ENCODE results near the gene ABLIM2.
A peak's percentile ranks its signal among the peaks of the same experiment; 100 is the strongest.

The ABLIM2 gene

DNA sequence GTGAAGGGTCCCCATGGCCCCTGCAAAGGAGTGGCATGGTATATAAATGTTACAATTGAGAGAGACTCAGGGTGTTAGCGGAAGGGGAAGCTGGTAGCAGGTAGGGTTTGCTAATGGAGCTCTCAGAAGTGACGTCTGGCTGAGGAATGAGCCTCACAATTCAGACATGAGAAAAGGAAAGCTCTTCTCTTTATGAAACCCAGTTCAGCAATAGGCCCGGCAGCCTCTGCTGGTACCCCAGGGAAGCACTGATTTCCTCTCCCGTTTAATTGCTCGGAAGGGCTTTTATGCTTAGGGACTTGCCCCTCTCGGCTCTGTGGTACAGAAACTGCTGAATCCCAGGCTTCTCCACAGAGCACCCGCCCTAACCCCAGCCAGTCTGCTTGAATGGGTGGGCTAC is 199.5 kb downstream of the ABLIM2 start (continued):
- TF ChIP-seq, protein P1, sequence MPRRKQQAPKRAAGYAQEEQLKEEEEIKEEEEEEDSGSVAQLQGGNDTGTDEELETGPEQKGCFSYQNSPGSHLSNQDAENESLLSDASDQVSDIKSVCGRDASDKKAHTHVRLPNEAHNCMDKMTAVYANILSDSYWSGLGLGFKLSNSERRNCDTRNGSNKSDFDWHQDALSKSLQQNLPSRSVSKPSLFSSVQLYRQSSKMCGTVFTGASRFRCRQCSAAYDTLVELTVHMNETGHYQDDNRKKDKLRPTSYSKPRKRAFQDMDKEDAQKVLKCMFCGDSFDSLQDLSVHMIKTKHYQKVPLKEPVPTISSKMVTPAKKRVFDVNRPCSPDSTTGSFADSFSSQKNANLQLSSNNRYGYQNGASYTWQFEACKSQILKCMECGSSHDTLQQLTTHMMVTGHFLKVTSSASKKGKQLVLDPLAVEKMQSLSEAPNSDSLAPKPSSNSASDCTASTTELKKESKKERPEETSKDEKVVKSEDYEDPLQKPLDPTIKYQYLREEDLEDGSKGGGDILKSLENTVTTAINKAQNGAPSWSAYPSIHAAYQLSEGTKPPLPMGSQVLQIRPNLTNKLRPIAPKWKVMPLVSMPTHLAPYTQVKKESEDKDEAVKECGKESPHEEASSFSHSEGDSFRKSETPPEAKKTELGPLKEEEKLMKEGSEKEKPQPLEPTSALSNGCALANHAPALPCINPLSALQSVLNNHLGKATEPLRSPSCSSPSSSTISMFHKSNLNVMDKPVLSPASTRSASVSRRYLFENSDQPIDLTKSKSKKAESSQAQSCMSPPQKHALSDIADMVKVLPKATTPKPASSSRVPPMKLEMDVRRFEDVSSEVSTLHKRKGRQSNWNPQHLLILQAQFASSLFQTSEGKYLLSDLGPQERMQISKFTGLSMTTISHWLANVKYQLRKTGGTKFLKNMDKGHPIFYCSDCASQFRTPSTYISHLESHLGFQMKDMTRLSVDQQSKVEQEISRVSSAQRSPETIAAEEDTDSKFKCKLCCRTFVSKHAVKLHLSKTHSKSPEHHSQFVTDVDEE (CRISPR knock-in tag; IDR thresholded peaks at IDR 0.05): no peak
- TF ChIP-seq ZNF70 (CRISPR knock-in tag; IDR thresholded peaks at IDR 0.05) (no peak), SNAI2 (CRISPR knock-in tag; IDR thresholded peaks at IDR 0.05) (no peak)
- TF ChIP-seq, protein P2, sequence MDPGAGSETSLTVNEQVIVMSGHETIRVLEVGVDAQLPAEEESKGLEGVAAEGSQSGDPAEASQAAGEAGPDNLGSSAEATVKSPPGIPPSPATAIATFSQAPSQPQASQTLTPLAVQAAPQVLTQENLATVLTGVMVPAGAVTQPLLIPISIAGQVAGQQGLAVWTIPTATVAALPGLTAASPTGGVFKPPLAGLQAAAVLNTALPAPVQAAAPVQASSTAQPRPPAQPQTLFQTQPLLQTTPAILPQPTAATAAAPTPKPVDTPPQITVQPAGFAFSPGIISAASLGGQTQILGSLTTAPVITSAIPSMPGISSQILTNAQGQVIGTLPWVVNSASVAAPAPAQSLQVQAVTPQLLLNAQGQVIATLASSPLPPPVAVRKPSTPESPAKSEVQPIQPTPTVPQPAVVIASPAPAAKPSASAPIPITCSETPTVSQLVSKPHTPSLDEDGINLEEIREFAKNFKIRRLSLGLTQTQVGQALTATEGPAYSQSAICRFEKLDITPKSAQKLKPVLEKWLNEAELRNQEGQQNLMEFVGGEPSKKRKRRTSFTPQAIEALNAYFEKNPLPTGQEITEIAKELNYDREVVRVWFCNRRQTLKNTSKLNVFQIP (CRISPR knock-in tag; IDR thresholded peaks at IDR 0.05; ENCODE audit: borderline replicate concordance, low read depth): no peak
- TF ChIP-seq, protein P3, sequence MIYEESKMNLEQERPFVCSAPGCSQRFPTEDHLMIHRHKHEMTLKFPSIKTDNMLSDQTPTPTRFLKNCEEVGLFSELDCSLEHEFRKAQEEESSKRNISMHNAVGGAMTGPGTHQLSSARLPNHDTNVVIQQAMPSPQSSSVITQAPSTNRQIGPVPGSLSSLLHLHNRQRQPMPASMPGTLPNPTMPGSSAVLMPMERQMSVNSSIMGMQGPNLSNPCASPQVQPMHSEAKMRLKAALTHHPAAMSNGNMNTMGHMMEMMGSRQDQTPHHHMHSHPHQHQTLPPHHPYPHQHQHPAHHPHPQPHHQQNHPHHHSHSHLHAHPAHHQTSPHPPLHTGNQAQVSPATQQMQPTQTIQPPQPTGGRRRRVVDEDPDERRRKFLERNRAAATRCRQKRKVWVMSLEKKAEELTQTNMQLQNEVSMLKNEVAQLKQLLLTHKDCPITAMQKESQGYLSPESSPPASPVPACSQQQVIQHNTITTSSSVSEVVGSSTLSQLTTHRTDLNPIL (CRISPR knock-in tag; IDR thresholded peaks at IDR 0.05; ENCODE audit: low read depth): no peak

DNA sequence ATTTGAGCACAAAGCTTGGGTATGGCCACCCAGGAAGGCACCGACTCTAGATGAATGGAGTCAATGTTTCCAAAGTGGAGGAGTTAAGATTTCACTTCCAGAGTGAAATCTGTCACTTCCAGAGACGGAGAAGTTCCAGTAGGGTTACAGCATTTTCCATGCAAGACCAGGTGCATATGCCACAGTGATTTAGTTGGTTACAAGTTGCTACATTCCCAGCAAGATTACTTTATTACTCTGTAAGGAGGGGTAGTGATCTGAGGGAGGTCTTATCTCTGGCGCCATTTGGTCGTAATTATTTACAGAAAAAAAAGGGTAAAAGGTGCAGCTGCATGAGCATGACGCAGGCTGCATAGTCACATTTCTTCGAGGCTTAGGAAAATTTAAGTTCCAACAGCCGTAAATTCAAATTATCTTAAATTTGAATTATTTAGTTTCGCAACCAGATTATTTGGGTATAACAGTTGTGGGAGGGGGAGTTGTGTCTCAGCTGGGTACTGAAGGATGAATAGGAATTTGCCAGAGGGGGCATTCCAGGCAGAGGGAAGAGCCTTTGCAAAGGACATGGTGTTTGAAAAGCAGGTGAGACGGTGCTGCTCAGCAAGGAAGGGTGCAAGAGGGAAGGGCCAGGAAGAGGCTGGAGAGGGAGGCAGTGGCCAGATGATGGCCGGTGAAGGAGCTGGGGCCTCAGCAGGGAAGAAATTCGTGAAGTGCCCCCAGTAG is 201.5 kb downstream of the ABLIM2 start:
- no peak for TF ChIP-seq PPARA (CRISPR knock-in tag; IDR thresholded peaks at IDR 0.05; ENCODE audit: borderline replicate concordance)
- no peak for TF ChIP-seq ZNF565 (CRISPR knock-in tag; conservative IDR thresholded peaks at IDR 0.05; ENCODE audit: low read depth)
- TF ChIP-seq ZFP3 (CRISPR knock-in tag; IDR thresholded peaks at IDR 0.05): peak; percentile 65; the same call in 1 of the 2 replicates
- TF ChIP-seq GLIS3 (CRISPR knock-in tag; IDR thresholded peaks at IDR 0.05): no peak
- ATAC-seq: no peak

DNA sequence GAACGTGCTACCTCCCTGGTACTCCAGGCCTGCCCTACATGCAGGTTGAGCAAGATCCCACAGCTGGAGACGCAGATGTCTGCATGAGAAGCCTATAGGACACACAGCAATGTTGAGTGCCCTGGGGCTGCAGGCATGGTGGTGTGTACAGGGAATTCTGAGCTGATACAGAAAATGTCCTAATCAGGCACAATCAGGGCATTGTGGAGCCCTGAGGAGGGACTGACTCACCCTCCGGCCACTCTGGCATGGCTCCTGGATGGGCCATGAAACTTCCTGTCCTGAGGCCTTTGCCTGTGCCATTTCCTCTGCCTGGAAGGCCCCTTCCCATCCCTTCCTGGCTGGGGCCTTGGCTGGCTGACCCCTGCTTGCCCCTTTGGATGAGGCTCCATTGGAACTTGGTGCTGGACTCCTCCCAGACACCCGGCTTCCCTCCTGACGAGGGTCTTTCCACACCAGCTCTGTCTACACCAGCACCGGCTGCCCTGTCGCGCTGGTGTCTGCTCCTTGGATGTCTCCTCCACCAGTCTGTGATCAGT is 202.3 kb downstream of the ABLIM2 start:
- peak; percentile 49 for ATAC-seq
- TF ChIP-seq ZFP3 (CRISPR knock-in tag; IDR thresholded peaks at IDR 0.05) (peak; percentile 67), ISL1 (CRISPR knock-in tag; IDR thresholded peaks at IDR 0.05) (no peak), ZFP30 (CRISPR knock-in tag; IDR thresholded peaks at IDR 0.05) (no peak)

DNA sequence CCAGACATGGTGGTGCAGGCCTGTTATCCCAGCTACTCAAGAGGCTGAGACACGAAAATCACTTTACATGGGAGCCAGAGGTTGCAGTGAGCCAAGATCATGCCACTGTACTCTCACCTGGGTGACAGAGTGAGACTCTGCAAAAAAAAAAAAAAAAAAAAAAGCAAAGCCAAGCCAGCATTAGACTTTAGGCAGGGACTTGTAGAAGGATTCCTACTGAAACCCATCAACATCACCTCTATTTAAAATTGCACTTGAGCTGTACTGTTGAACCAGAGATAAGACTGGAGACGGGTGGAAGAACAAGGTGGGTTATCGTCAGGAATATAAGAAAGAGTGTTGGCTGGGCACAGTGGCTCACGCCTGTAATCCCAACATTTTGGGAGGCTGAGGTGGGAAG is 203.2 kb downstream of the ABLIM2 start:
- ATAC-seq: no peak
- TF ChIP-seq ZNF565 (CRISPR knock-in tag; conservative IDR thresholded peaks at IDR 0.05; ENCODE audit: low read depth) (no peak), ZNF8 (CRISPR knock-in tag; IDR thresholded peaks at IDR 0.05) (no peak), ZC3H10 (CRISPR knock-in tag; IDR thresholded peaks at IDR 0.05) (no peak), ZNF70 (CRISPR knock-in tag; IDR thresholded peaks at IDR 0.05) (no peak), BACH2 (CRISPR knock-in tag; IDR thresholded peaks at IDR 0.05; ENCODE audit: borderline replicate concordance) (no peak), TOX (CRISPR knock-in tag; IDR thresholded peaks at IDR 0.05; ENCODE audit: borderline replicate concordance) (no peak), PPARA (CRISPR knock-in tag; IDR thresholded peaks at IDR 0.05; ENCODE audit: borderline replicate concordance) (no peak), GLIS3 (CRISPR knock-in tag; IDR thresholded peaks at IDR 0.05) (no peak), OSR1 (CRISPR knock-in tag; IDR thresholded peaks at IDR 0.05) (no peak), ISL1 (CRISPR knock-in tag; IDR thresholded peaks at IDR 0.05) (no peak), TCF4 (CRISPR knock-in tag; IDR thresholded peaks at IDR 0.05; ENCODE audit: borderline replicate concordance) (no peak), ARNTL (CRISPR knock-in tag; IDR thresholded peaks at IDR 0.05; ENCODE audit: borderline replicate concordance, low read depth) (no peak), CSDC2 (CRISPR knock-in tag; IDR thresholded peaks at IDR 0.05) (no peak), SNAI2 (CRISPR knock-in tag; IDR thresholded peaks at IDR 0.05) (no peak), RARB (CRISPR knock-in tag; IDR thresholded peaks at IDR 0.05) (no peak), ZFP3 (CRISPR knock-in tag; IDR thresholded peaks at IDR 0.05) (no peak)
- TF ChIP-seq, protein P1 (CRISPR knock-in tag; IDR thresholded peaks at IDR 0.05): no peak
- TF ChIP-seq, protein P3 (CRISPR knock-in tag; IDR thresholded peaks at IDR 0.05; ENCODE audit: low read depth): no peak
- TF ChIP-seq, protein P4, sequence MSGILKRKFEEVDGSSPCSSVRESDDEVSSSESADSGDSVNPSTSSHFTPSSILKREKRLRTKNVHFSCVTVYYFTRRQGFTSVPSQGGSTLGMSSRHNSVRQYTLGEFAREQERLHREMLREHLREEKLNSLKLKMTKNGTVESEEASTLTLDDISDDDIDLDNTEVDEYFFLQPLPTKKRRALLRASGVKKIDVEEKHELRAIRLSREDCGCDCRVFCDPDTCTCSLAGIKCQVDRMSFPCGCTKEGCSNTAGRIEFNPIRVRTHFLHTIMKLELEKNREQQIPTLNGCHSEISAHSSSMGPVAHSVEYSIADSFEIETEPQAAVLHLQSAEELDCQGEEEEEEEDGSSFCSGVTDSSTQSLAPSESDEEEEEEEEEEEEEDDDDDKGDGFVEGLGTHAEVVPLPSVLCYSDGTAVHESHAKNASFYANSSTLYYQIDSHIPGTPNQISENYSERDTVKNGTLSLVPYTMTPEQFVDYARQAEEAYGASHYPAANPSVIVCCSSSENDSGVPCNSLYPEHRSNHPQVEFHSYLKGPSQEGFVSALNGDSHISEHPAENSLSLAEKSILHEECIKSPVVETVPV (CRISPR knock-in tag; IDR thresholded peaks at IDR 0.05): no peak

Measured in SK-N-SH treated with all-trans-retinoic acid at 6 μM for 48 hours (cell line).